Gastroesophageal sphincter (tissue), 3 donors: ENCODE measurements around the gene PLEKHG4B.

Source experiments
- CTCF ChIP-seq, 4 experiments: fragments of 200-600 bp in 2 of 4; fragments of 450-650 bp in 2 of 4; sonication (generic) in 1 of 4; IDR thresholded peaks; one replicate each; pipeline ENCODE4 v1.5.1; 2017 to 2019; ENCODE audit warnings: antibody characterized with exemption in 4 of 4, mild to moderate bottlenecking in 2 of 4, moderate library complexity in 2 of 4
- EP300 ChIP-seq: sonication (generic); formaldehyde crosslinking; IDR thresholded peaks from one replicate; pipeline ENCODE4 v1.6.1; 2017; ENCODE audit warnings: antibody characterized with exemption, mild to moderate bottlenecking
- POLR2A ChIP-seq, 2 donors: fragments of 450-650 bp; IDR thresholded peaks; one replicate each; pipeline ENCODE4 v1.6.1; 2017; ENCODE audit warnings: antibody characterized with exemption in 2 of 2, mild to moderate bottlenecking in 2 of 2, moderate library complexity in 1 of 2
- POLR2AphosphoS5 ChIP-seq: sonication (generic); formaldehyde crosslinking; IDR thresholded peaks from one replicate; pipeline ENCODE4 v1.6.1; 2017; ENCODE audit warnings: antibody characterized with exemption

GRCh38 chr5:156411-157072 is 64.6 kb downstream of the PLEKHG4B start:
- TF ChIP-seq POLR2AphosphoS5 (no peak), POLR2A (IDR thresholded peaks at IDR 0.05) (no peak), CTCF (IDR thresholded peaks at IDR 0.05) (no peak), EP300 (no peak)
